ENCODE results near the gene TSPAN32. TPM values are rescaled to one million over a fixed set of nuclear protein-coding genes. Genes with fewer than 3 reads are reported as not detected.

The TSPAN32 gene
- total and polyA plus RNA-seq, 10 of the 15 experiments (the other 5 are each of a cell fraction or from before 2014, with no cell fraction given) = 0.08 TPM; not detected in 9

DNA sequence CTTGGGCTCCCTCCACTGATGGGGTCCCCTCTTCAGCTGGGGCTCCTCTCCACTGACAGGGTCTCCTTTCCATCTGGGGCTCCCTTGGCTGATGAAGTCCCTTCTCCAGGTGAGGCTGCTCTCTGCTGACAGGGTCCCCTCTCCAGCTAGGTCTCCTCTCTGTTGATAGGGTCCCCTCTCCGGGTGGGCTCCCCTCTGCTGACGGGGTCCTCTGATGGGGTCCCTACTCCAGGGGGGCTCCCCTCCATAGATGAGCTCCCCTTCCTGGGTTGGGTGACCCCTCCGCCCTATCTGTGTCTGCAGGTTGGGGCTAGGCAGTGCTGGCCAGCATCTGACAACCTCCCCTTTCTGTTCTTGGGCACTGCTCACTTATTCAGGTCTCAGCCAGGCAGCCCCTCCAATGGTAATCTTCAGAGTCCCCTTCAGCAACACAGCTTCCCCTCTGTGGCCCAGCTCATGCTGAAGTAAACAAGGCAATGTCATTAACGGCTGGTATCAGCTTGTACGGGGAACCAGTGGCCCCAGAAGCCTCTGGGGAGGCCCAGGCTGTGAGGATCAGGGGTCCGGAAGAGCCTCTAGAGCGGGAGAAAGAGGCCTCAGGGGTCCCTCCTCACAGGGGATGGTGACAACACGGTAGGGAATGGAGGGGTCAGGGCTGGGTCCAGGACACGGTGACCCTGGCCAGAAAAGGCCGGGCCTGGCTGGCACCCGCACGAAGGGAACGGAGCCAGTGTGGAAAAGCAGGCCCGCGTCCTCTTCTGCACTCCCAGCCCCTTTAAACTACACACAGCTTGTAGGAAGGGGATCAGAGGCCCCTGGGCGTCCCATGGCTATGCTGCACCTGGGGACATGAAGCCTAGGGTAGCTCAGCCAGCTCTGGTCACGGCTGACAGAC is 65.7 kb downstream of the TSPAN32 start (continued):
- TF ChIP-seq RUNX3 (IDR thresholded peaks at IDR 0.05; ENCODE audit: low read length) (no peak), RB1 (IDR thresholded peaks at IDR 0.05; ENCODE audit: borderline replicate concordance) (no peak), IKZF2 (IDR thresholded peaks at IDR 0.05) (no peak), KAT2A (conservative IDR thresholded peaks at IDR 0.05; ENCODE audit: control insufficient read depth, low read depth, low read length) (no peak), SREBF2 (IDR thresholded peaks at IDR 0.05; ENCODE audit: low read length) (no peak), CEBPB (IDR thresholded peaks at IDR 0.05; ENCODE audit: borderline replicate concordance in 1 of 2, low read depth in 2 of 2, low read length in 2 of 2) (no peak)

Small RNA genes lying within 50 kb of the gene (small RNA-seq; reads per million reads assigned to genes)
- not detected for gene RNU6-878P

Other genes starting within 250 kb of the TSPAN32 start
Only the 7 nearest of the 9 such genes appear.
- gene INS, start 140.8 kb upstream of the TSPAN32 start, total RNA-seq (2014; rRNA removed) = not detected in 2 replicates
- not detected in 2 replicates for gene INS, start 140.8 kb upstream of the TSPAN32 start, total RNA-seq (2014; rRNA removed; fragmentation: Illumina TruSeq; extraction: Trizol)
- gene INS, start 140.8 kb upstream of the TSPAN32 start, total RNA-seq (2021) = not detected in 2 replicates
- not detected in 2 replicates for gene INS, start 140.8 kb upstream of the TSPAN32 start, polyA plus RNA-seq (2011; rRNA removed)
- gene INS, start 140.8 kb upstream of the TSPAN32 start, polyA plus RNA-seq (2014; fragmentation: Illumina TruSeq; extraction: Trizol) = not detected in 2 replicates
- not detected for gene INS, start 140.8 kb upstream of the TSPAN32 start, polyA plus RNA-seq (2014; fragmentation: Nextera tagmentation; extraction: Ambion mirVana)
- gene INS, start 140.8 kb upstream of the TSPAN32 start, polyA plus RNA-seq (2014; rRNA removed) = not detected in 2 replicates
- gene INS, start 140.8 kb upstream of the TSPAN32 start, polyA plus RNA-seq (2016; fragmentation: Nextera tagmentation; extraction: Ambion mirVana) = not detected
- gene TH, start 130.2 kb upstream of the TSPAN32 start, total RNA-seq (2014; rRNA removed) = not detected in 2 replicates
- gene TH, start 130.2 kb upstream of the TSPAN32 start, total RNA-seq (2014; rRNA removed; fragmentation: Illumina TruSeq; extraction: Trizol) = not detected in 2 replicates
- not detected in 2 replicates for gene TH, start 130.2 kb upstream of the TSPAN32 start, total RNA-seq (2021)
- not detected in 2 replicates for gene TH, start 130.2 kb upstream of the TSPAN32 start, polyA plus RNA-seq (2011; rRNA removed)
- gene TH, start 130.2 kb upstream of the TSPAN32 start, polyA plus RNA-seq (2014; fragmentation: Illumina TruSeq; extraction: Trizol) = not detected in 2 replicates
- gene TH, start 130.2 kb upstream of the TSPAN32 start, polyA plus RNA-seq (2014; fragmentation: Nextera tagmentation; extraction: Ambion mirVana) = not detected
- not detected in 2 replicates for gene TH, start 130.2 kb upstream of the TSPAN32 start, polyA plus RNA-seq (2014; rRNA removed)
- gene TH, start 130.2 kb upstream of the TSPAN32 start, polyA plus RNA-seq (2016; fragmentation: Nextera tagmentation; extraction: Ambion mirVana) = not detected
- not detected in 2 replicates for gene ASCL2, start 31.4 kb upstream of the TSPAN32 start, total RNA-seq (2014; rRNA removed)
- gene ASCL2, start 31.4 kb upstream of the TSPAN32 start, total RNA-seq (2014; rRNA removed; fragmentation: Illumina TruSeq; extraction: Trizol) = not detected in 2 replicates
- not detected in 2 replicates for gene ASCL2, start 31.4 kb upstream of the TSPAN32 start, total RNA-seq (2021)
- gene ASCL2, start 31.4 kb upstream of the TSPAN32 start, polyA plus RNA-seq (2011; rRNA removed) = not detected in 2 replicates
- not detected in 2 replicates for gene ASCL2, start 31.4 kb upstream of the TSPAN32 start, polyA plus RNA-seq (2014; fragmentation: Illumina TruSeq; extraction: Trizol)
- not detected for gene ASCL2, start 31.4 kb upstream of the TSPAN32 start, polyA plus RNA-seq (2014; fragmentation: Nextera tagmentation; extraction: Ambion mirVana)
- gene ASCL2, start 31.4 kb upstream of the TSPAN32 start, polyA plus RNA-seq (2014; rRNA removed) = not detected in 2 replicates
- gene ASCL2, start 31.4 kb upstream of the TSPAN32 start, polyA plus RNA-seq (2016; fragmentation: Nextera tagmentation; extraction: Ambion mirVana) = not detected
- gene C11orf21, start 95 bp upstream of the TSPAN32 start, total RNA-seq (2014; rRNA removed) = 0.05 and 0.11 TPM in 2 replicates
- gene C11orf21, start 95 bp upstream of the TSPAN32 start, total RNA-seq (2014; rRNA removed; fragmentation: Illumina TruSeq; extraction: Trizol) = not detected in 2 replicates
- 0.26 TPM in 1 of 2 replicates, not detected in the other for gene C11orf21, start 95 bp upstream of the TSPAN32 start, total RNA-seq (2021)
- 0.06 TPM in 1 of 2 replicates, not detected in the other for gene C11orf21, start 95 bp upstream of the TSPAN32 start, polyA plus RNA-seq (2011; rRNA removed)
- gene C11orf21, start 95 bp upstream of the TSPAN32 start, polyA plus RNA-seq (2014; fragmentation: Illumina TruSeq; extraction: Trizol) = 0.04 TPM in 1 of 2 replicates, not detected in the other
- gene C11orf21, start 95 bp upstream of the TSPAN32 start, polyA plus RNA-seq (2014; fragmentation: Nextera tagmentation; extraction: Ambion mirVana) = not detected
- gene C11orf21, start 95 bp upstream of the TSPAN32 start, polyA plus RNA-seq (2014; rRNA removed) = not detected in 2 replicates
- not detected for gene C11orf21, start 95 bp upstream of the TSPAN32 start, polyA plus RNA-seq (2016; fragmentation: Nextera tagmentation; extraction: Ambion mirVana)
- gene CD81, start 75.3 kb downstream of the TSPAN32 start, total RNA-seq (2014; rRNA removed) = 58.2 and 59.2 TPM in 2 replicates
- gene CD81, start 75.3 kb downstream of the TSPAN32 start, total RNA-seq (2014; rRNA removed; fragmentation: Illumina TruSeq; extraction: Trizol) = 48.9 and 55.3 TPM in 2 replicates
- 145 TPM in 2 replicates for gene CD81, start 75.3 kb downstream of the TSPAN32 start, total RNA-seq (2021)
- 55.2 and 106 TPM in 2 replicates for gene CD81, start 75.3 kb downstream of the TSPAN32 start, polyA plus RNA-seq (2011; rRNA removed)
- 49.0 and 99.3 TPM in 2 replicates for gene CD81, start 75.3 kb downstream of the TSPAN32 start, polyA plus RNA-seq (2014; fragmentation: Illumina TruSeq; extraction: Trizol)
- 1 to 10 TPM; 2.0 to 7.8 TPM for gene CD81, start 75.3 kb downstream of the TSPAN32 start, polyA plus RNA-seq (2014; fragmentation: Nextera tagmentation; extraction: Ambion mirVana)
- 118 and 139 TPM in 2 replicates for gene CD81, start 75.3 kb downstream of the TSPAN32 start, polyA plus RNA-seq (2014; rRNA removed)
- 10 to 100 TPM; 18.1 to 24.1 TPM for gene CD81, start 75.3 kb downstream of the TSPAN32 start, polyA plus RNA-seq (2016; fragmentation: Nextera tagmentation; extraction: Ambion mirVana)
- 49.0 and 52.2 TPM in 2 replicates for gene TSSC4, start 98.7 kb downstream of the TSPAN32 start, total RNA-seq (2014; rRNA removed)
- gene TSSC4, start 98.7 kb downstream of the TSPAN32 start, total RNA-seq (2014; rRNA removed; fragmentation: Illumina TruSeq; extraction: Trizol) = 15.9 and 19.0 TPM in 2 replicates
- 52.6 and 55.4 TPM in 2 replicates for gene TSSC4, start 98.7 kb downstream of the TSPAN32 start, total RNA-seq (2021)
- gene TSSC4, start 98.7 kb downstream of the TSPAN32 start, polyA plus RNA-seq (2011; rRNA removed) = 6.4 and 14.7 TPM in 2 replicates
- 0.36 and 5.3 TPM in 2 replicates for gene TSSC4, start 98.7 kb downstream of the TSPAN32 start, polyA plus RNA-seq (2014; fragmentation: Illumina TruSeq; extraction: Trizol)
- 1 to 10 TPM in 1 of 2 experiments, under 1 TPM in 1; 0.69 to 5.3 TPM for gene TSSC4, start 98.7 kb downstream of the TSPAN32 start, polyA plus RNA-seq (2014; fragmentation: Nextera tagmentation; extraction: Ambion mirVana)
- 32.3 and 43.8 TPM in 2 replicates for gene TSSC4, start 98.7 kb downstream of the TSPAN32 start, polyA plus RNA-seq (2014; rRNA removed)
- 10 to 100 TPM; 62.8 to 70.1 TPM for gene TSSC4, start 98.7 kb downstream of the TSPAN32 start, polyA plus RNA-seq (2016; fragmentation: Nextera tagmentation; extraction: Ambion mirVana)
- not detected in 2 replicates for gene TRPM5, start 142.5 kb downstream of the TSPAN32 start, total RNA-seq (2014; rRNA removed)
- not detected in 2 replicates for gene TRPM5, start 142.5 kb downstream of the TSPAN32 start, total RNA-seq (2014; rRNA removed; fragmentation: Illumina TruSeq; extraction: Trizol)
- not detected in 2 replicates for gene TRPM5, start 142.5 kb downstream of the TSPAN32 start, total RNA-seq (2021)
- not detected in 2 replicates for gene TRPM5, start 142.5 kb downstream of the TSPAN32 start, polyA plus RNA-seq (2011; rRNA removed)
- gene TRPM5, start 142.5 kb downstream of the TSPAN32 start, polyA plus RNA-seq (2014; fragmentation: Illumina TruSeq; extraction: Trizol) = not detected in 2 replicates
- gene TRPM5, start 142.5 kb downstream of the TSPAN32 start, polyA plus RNA-seq (2014; fragmentation: Nextera tagmentation; extraction: Ambion mirVana) = not detected
- not detected in 2 replicates for gene TRPM5, start 142.5 kb downstream of the TSPAN32 start, polyA plus RNA-seq (2014; rRNA removed)
- gene TRPM5, start 142.5 kb downstream of the TSPAN32 start, polyA plus RNA-seq (2016; fragmentation: Nextera tagmentation; extraction: Ambion mirVana) = not detected

All from GM12878 (cell line).